ENCODE results near the gene MED13L.

MED13L gene

GRCh38 chr12:116187151-116187511 is 90.4 kb downstream of the MED13L start:
- no peak for TF ChIP-seq CTCF (IDR thresholded peaks at IDR 0.05; ENCODE audit: borderline replicate concordance, insufficient read depth, low read depth, low read length)
- no peak overlapping the region for H3K4me3 ChIP-seq (ENCODE audit: low read depth, low read length)

GRCh38 chr12:116186482-116187150 is 90.9 kb downstream of the MED13L start:
- H3K4me3 ChIP-seq (ENCODE audit: low read depth, low read length) = no peak overlapping the region
- TF ChIP-seq CTCF (IDR thresholded peaks at IDR 0.05; ENCODE audit: borderline replicate concordance, insufficient read depth, low read depth, low read length) = no peak

GRCh38 chr12:116184763-116185162 is 92.7 kb downstream of the MED13L start:
- TF ChIP-seq CTCF (IDR thresholded peaks at IDR 0.05; ENCODE audit: borderline replicate concordance, insufficient read depth, low read depth, low read length) = no peak
- no peak overlapping the region for H3K4me3 ChIP-seq (ENCODE audit: low read depth, low read length)

GRCh38 chr12:116183741-116184141 is 93.8 kb downstream of the MED13L start:
- no peak for TF ChIP-seq CTCF (IDR thresholded peaks at IDR 0.05; ENCODE audit: borderline replicate concordance, insufficient read depth, low read depth, low read length)
- no peak overlapping the region for H3K4me3 ChIP-seq (ENCODE audit: low read depth, low read length)

GRCh38 chr12:116182359-116183063 is 95.0 kb downstream of the MED13L start:
- H3K4me3 ChIP-seq (ENCODE audit: low read depth, low read length) = no peak overlapping the region
- no peak for TF ChIP-seq CTCF (IDR thresholded peaks at IDR 0.05; ENCODE audit: borderline replicate concordance, insufficient read depth, low read depth, low read length)

GRCh38 chr12:116180448-116180847 is 97.0 kb downstream of the MED13L start:
- no peak for TF ChIP-seq CTCF (IDR thresholded peaks at IDR 0.05; ENCODE audit: borderline replicate concordance, insufficient read depth, low read depth, low read length)
- H3K4me3 ChIP-seq (ENCODE audit: low read depth, low read length) = no peak overlapping the region

- no peak for TF ChIP-seq CTCF (IDR thresholded peaks at IDR 0.05; ENCODE audit: borderline replicate concordance, insufficient read depth, low read depth, low read length)
- no peak overlapping the region for H3K4me3 ChIP-seq (ENCODE audit: low read depth, low read length)
These were observed 98.1 kb downstream of the MED13L start for GRCh38 chr12:116179384-116179783.
